Omental fat pad (tissue), 4 donors: ENCODE data around the gene GALNT13. TPM values are rescaled to one million over a fixed set of nuclear protein-coding genes. Genes with fewer than 3 reads are reported as not detected.

ENCODE experiments used
- ATAC-seq: fragments of 150-250 bp; one replicate; pipeline ENCODE4 v1.9.1; 2016; ENCODE audit warnings: mild to moderate bottlenecking, moderate library complexity; ENCODE audit not compliant: low FRiP score
- DNase-seq: peaks from one replicate; pipeline ENCODE4 v3.0.0-alpha.2; 2019; ENCODE audit warnings: low spot score
- CTCF ChIP-seq, 3 donors: fragments of 450-650 bp; IDR thresholded peaks; one replicate each; pipeline ENCODE4 v1.5.1; 2016 to 2017; ENCODE audit warnings: antibody characterized with exemption in 3 of 3, mild to moderate bottlenecking in 3 of 3, moderate library complexity in 2 of 3
- total RNA-seq, 4 donors: library from RNA; depleted of rRNA; stranded (reverse); fragments of >200 nt; gene quantifications; one replicate each; pipeline ENCODE4 v1.1.0, GENCODE V29; 2016

Gene GALNT13
- total RNA-seq, 4 donors from 2014 or later, result 0.38 to 1.8 (median 0.54) TPM

- no peak for TF ChIP-seq CTCF (IDR thresholded peaks at IDR 0.05)
- DNase-seq (no peak), ATAC-seq (no peak)
These were observed 226.2 kb downstream of the GALNT13 start for GRCh38 chr2:154097833-154098398.

- DNase-seq, result no peak
- TF ChIP-seq CTCF (IDR thresholded peaks at IDR 0.05), result no peak
- no peak for ATAC-seq
These were observed 249.0 kb downstream of the GALNT13 start for GRCh38 chr2:154120706-154121105.

- DNase-seq (no peak), ATAC-seq (no peak)
- no peak for TF ChIP-seq CTCF (IDR thresholded peaks at IDR 0.05)
These were observed 254.2 kb downstream of the GALNT13 start for GRCh38 chr2:154125891-154126290.

- no peak for TF ChIP-seq CTCF (IDR thresholded peaks at IDR 0.05)
- DNase-seq (no peak), ATAC-seq (no peak)
These were observed 259.1 kb downstream of the GALNT13 start for GRCh38 chr2:154130821-154131220.

- DNase-seq (no peak), ATAC-seq (no peak)
- TF ChIP-seq CTCF (IDR thresholded peaks at IDR 0.05), result no peak
These were observed 261.1 kb downstream of the GALNT13 start for GRCh38 chr2:154132827-154133226.

- no peak for TF ChIP-seq CTCF (IDR thresholded peaks at IDR 0.05)
- ATAC-seq, result no peak
- DNase-seq, result no peak
These were observed 262.1 kb downstream of the GALNT13 start for GRCh38 chr2:154133823-154134222.

GRCh38 chr2:154140249-154141025 lies 268.7 kb downstream of the GALNT13 start:
- DNase-seq (no peak), ATAC-seq (no peak)
- TF ChIP-seq CTCF (IDR thresholded peaks at IDR 0.05), result no peak
